Mucosa of descending colon (tissue), 3 donors: ENCODE results near the gene GLS. TPM values are rescaled to one million over a fixed set of nuclear protein-coding genes. Genes with fewer than 3 reads are reported as not detected.

Experiments
- ATAC-seq: fragments of 200-7000 bp; cut with Tn5 transposase; one replicate; pipeline ENCODE4 v1.9.1; 2020; ENCODE audit warnings: mild to moderate bottlenecking, moderate library complexity
- DNase-seq, 3 donors: peaks; one replicate each; pipeline ENCODE4 v3.0.0-alpha.2; 2020
- H3K36me3 ChIP-seq: fragments of 200-600 bp; one replicate; pipeline ENCODE4 v1.8.0; 2021; ENCODE audit warnings: low read depth, mild to moderate bottlenecking
- H3K4me1 ChIP-seq: fragments of 200-600 bp; one replicate; pipeline ENCODE4 v1.8.0; 2021; ENCODE audit warnings: low read depth, mild to moderate bottlenecking
- H3K4me3 ChIP-seq: fragments of 200-600 bp; one replicate; pipeline ENCODE4 v1.8.0; 2021; ENCODE audit warnings: mild to moderate bottlenecking
- H3K9me3 ChIP-seq: fragments of 200-600 bp; one replicate; pipeline ENCODE4 v1.8.0; 2021; ENCODE audit warnings: mild to moderate bottlenecking
- CTCF ChIP-seq: fragments of 200-600 bp; IDR thresholded peaks from one replicate; pipeline ENCODE4 v1.8.0; 2022; ENCODE audit warnings: antibody characterized with exemption, mild to moderate bottlenecking
- intact Hi-C, 2 donors: fragments of 100-400 bp; cut with DNase I in 1 of 2; cut with micrococcal nuclease in 1 of 2; formaldehyde crosslinking; loops; one replicate each; pipeline versions ENCODE4 v1.11.0 to v1.11.1; 2022; cut with DNase I, micrococcal nuclease
- total RNA-seq, 3 donors: library from RNA; stranded (reverse); fragmentation: NEBNext Ultra II Directional in 2 of 3; extraction: Animal tissue kit (Norgen Biotek cat#: 25700) in 2 of 3; gene quantifications; one replicate each; pipeline versions ENCODE4 v1.2.1 to v1.2.4, GENCODE V29; 2021 to 2023
- donor health status: DM: no; HTN: no; CAD: no; lungs with moderate emphysema.
- donor health status: DM: no; HTN: no; CAD: no.
- donor health status: DM: no; HTN: yes; CAD: no.

GLS gene
- total RNA-seq, 3 donors from 2014 or later, result 49.8 to 91.9 (median 77.0) TPM

- intact Hi-C loops, result no loop called here
- DNase-seq, result no peak
Measured at GRCh38 chr2:190876631-190877030, 4.0 kb upstream of the GLS start.

GRCh38 chr2:190877436-190877835 lies 3.2 kb upstream of the GLS start:
- Histone ChIP-seq H3K4me1 (peaks cover 3% of the 10 kb centered on the region), H3K9me3 (no peaks in the 10 kb centered on the region), H3K36me3 (no peaks in the 10 kb centered on the region), H3K4me3 (no peak overlapping the region)
- DNase-seq (no peak), ATAC-seq (no peak)
- intact Hi-C loops, result no loop called here
- no peak for TF ChIP-seq CTCF

More at GRCh38 chr2:190876631-190877030, 4.0 kb upstream of the GLS start:
- Histone ChIP-seq H3K4me1 (no peaks in the 10 kb centered on the region), H3K36me3 (no peaks in the 10 kb centered on the region), H3K9me3 (no peaks in the 10 kb centered on the region), H3K4me3 (no peak overlapping the region)
- no peak for ATAC-seq
- no peak for TF ChIP-seq CTCF

GRCh38 chr2:190879474-190880377 lies 895 bp upstream of the GLS start:
- no peak for TF ChIP-seq CTCF
- intact Hi-C loops, result no loop called here
- H3K36me3 ChIP-seq, result no peaks in the 10 kb centered on the region
- peak overlapping the region; percentile 90 for H3K4me3 ChIP-seq
- DNase-seq (no peak), ATAC-seq (peak; percentile 1)
- no peaks in the 10 kb centered on the region for H3K9me3 ChIP-seq
- H3K4me1 ChIP-seq, result peaks cover 17% of the 10 kb centered on the region

DNA sequence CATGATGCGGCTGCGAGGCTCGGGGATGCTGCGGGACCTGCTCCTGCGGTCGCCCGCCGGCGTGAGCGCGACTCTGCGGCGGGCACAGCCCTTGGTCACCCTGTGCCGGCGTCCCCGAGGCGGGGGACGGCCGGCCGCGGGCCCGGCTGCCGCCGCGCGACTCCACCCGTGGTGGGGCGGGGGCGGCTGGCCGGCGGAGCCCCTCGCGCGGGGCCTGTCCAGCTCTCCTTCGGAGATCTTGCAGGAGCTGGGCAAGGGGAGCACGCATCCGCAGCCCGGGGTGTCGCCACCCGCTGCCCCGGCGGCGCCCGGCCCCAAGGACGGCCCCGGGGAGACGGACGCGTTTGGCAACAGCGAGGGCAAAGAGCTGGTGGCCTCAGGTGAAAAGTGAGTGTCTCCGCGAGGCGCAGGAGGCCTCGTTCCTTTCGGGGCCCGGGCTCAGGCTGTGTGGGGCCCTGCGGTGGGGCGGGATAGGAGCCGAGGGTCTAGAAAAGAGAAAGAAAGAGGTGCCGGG lies 520 bp downstream of the GLS start:
- DNase-seq (peak in 1 of 3 donors; percentile 82), ATAC-seq (peak; percentile 15)
- Histone ChIP-seq H3K4me1 (peaks cover 17% of the 10 kb centered on the region), H3K9me3 (no peaks in the 10 kb centered on the region), H3K36me3 (no peaks in the 10 kb centered on the region), H3K4me3 (peak overlapping the region; percentile 90)
- TF ChIP-seq CTCF, result no peak
- intact Hi-C loops, result no loop called here

- no peak for TF ChIP-seq CTCF
- Histone ChIP-seq H3K4me1 (peaks cover 17% of the 10 kb centered on the region), H3K36me3 (no peaks in the 10 kb centered on the region), H3K4me3 (peak overlapping the region; percentile 90), H3K9me3 (no peaks in the 10 kb centered on the region)
- intact Hi-C loops, result no loop called here
- ATAC-seq (peak; percentile 63), DNase-seq (peak; percentile 76 to 87 (median 77))
Measured at GRCh38 chr2:190881598-190882410, 1.2 kb downstream of the GLS start.
